Stimulated activated CD8-positive, alpha-beta memory T cell treated with anti-CD3 and anti-CD28 coated beads, Interleukin-15, amount 100 ng/mL, for 24 hours (primary cell): ENCODE measurements around the gene FRG2.
"Not testable (repeated sequence)": the region's sequence is repeated elsewhere in the genome, so short reads cannot be mapped to it uniquely, and the experiment has no call there.

Source experiments
- DNase-seq: peaks from one replicate; pipeline ENCODE4 v3.0.0-alpha.2; 2020; ENCODE audit warnings: low read depth

Gene FRG2

GRCh38 chr4:190016369-190017289, 10.4 kb downstream of the FRG2 start:
- no peak for DNase-seq

DNA sequence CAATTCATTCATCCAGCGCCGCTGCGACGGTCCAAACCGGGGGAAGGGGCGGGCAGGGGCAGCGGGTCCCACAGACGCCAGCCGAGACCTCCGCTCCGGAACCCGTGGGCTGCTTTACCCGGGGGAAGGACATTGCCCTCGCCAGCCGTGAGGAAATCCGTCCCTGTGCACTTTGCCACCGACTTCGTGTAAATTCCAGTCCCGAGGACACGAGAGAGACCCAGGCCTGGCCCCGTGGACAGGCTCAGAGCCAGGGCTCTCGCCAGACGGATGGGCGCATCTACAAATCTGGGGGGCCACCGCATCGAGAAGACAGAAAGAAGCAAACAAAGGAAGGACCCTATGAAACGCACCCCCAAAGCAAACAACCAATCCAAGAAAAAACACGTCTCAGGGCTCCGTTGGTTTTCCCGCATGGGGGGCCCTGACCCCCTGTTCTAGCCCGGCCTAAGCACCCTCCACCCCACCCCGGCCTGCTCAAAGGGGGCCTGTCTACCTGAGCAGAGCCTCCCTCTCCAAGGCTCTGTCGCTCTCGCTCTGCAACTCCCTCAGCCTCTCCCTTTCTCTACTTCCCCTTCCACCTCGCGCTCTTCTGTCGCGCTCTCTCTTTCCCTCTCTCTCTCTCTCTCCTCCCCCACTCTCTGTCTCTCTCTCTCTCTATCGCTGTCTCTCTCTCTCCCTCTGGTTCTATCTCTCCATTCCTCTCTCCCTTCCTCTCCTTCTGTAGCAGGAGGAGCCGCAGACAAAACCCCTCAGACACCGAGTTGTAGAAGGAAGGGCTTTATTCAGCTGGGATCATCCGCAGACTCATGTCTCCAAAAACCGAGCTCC, 11.3 kb downstream of the FRG2 start:
- no peak for DNase-seq

GRCh38 chr4:190014771-190015537, 12.1 kb downstream of the FRG2 start:
- DNase-seq = no peak

DNA sequence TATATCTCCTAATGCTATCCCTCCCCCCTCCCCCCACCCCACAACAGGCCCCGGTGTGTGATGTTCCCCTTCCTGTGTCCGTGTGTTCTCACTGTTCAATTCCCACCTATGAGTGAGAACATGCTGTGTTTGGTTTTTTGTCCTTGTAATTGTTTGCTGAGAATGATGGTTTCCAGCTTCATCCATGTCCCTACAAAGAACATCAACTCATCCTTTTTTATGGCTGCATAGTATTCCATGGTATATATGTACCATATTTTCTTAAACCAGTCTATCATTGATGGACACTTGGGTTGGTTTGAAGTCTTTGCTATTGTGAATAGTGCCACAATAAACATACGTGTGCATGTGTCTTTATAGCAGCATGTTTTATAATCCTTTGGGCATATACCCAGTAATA, 37.1 kb downstream of the FRG2 start:
- not testable (repeated sequence) for DNase-seq

GRCh38 chr4:189988877-189989431, 38.1 kb downstream of the FRG2 start:
- DNase-seq = no peak

DNA sequence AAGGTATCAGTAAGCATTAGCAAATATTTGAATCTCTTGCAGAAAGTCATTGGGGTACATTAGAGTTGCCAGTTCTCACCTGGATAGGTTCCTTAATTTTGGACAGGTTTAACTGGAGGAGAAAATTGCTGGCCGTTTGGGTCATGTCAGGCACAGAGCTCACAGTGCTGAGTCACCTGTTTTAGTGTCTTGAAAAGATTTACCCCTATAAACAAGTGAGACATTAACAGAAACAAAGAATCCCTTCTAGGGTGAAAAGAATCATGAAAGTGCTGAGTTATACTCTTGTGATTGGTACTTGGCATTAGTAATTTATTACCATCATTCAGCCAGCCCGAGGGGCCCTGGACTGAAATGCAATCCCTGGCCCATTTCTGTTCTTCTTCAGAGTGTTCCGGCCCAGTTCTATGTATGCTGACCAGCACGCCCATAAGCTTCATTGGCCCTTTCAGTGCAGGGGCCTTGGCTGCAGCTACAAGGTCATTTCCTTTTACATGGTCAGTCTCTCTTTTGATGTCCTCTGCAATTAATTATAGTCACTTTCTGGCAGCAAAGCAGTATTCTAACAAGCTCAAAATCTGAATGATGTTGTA, 41.3 kb downstream of the FRG2 start:
- DNase-seq = not testable (repeated sequence)

GRCh38 chr4:189984661-189985060, 42.4 kb downstream of the FRG2 start:
- not testable (repeated sequence) for DNase-seq

DNA sequence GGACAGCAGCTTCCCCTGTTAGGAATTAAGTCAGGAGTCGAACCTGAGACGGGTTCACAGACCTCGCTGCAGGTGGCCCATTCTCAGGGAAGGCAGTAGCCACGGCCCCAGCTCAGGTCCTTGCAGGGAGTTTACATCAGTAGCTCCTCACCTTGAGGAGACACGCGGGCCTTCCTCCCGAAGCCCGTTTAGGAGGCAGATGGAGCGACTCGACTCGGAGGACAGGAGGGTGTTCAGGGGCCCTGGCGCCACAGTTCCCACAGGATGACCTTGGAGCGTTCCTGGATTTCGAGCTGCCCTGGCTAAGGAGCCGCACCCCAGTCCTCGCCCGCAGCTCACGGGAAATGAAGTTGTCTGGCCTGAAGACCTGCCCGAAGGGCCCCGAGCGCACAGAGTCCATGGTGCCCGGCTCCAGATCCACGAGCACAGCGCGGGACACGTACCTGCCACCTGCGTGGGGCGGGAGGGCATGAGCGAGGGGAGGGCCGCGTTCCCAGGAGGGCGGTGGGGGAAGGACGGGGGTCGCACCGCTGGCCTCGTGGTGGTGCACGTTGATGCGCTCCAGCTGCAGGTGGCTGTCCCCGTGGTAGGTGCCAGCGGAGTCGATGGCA, 43.0 kb downstream of the FRG2 start:
- not testable (repeated sequence) for DNase-seq

DNA sequence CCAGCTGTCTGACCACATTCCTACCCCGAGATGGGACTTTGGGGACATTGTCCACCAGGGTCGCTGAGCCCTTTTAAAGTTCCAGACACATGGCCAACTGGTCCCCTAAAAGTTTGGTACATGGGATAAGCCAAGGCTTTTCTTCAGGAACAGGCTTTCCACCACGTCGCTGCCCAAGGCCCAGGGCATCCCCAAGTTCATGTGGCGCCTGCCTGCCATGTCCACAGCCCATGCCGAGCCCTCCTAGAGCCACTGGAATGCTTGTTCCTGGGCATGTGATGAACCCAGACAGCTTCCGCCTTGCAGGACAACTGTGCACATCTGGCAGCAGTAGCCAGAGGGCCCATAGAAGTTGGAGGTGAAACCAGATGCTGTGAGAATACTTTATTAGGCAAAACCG, 45.1 kb downstream of the FRG2 start:
- no peak for DNase-seq

GRCh38 chr4:189980292-189980691, 46.8 kb downstream of the FRG2 start:
- not testable (repeated sequence) for DNase-seq

DNA sequence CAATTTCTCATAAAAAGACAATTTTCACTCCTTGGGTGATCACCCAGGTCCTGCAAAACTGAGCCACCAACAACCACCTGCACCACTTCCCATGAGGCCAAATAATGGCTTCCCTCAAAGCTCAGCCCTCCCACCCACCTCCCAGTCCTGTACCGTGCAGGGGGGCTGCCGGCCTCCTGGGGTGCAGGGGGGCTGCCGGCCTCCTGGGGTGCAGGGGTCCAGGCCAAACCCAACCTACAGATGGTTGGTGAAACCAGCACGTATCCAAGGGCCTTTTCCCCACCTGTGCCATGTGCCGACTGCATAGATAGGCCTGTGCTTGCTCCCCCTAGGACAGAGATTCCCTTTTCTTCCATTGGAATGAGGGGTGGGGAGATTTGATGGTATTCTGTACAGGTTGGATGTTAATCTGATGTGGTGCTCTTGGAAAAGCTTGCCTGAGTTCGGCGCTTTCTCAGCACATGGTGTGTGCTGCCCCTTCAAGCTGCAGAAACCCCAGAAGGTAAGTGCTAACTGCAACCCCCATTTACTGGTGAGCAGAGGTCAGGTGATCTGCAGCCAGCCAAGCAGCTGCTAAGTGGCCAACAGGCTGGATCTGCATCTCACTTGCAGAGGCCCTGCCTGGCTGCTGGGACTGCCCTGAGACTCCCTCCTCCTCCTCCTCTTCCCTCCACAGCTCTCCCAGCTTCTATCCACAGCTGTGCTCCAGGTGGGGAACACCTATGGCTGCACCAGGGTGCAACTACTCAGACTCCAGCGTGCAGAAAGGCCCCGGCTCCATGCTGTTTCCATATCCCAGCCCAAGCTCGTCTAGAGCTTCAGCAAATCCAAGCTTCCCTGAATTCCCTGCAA, 47.6 kb downstream of the FRG2 start:
- DNase-seq = no peak
